Measurements from ENCODE around the gene SLCO4C1. TPM values are rescaled to one million over a fixed set of nuclear protein-coding genes. Genes with fewer than 3 reads are reported as not detected.
A peak's percentile ranks its signal among the peaks of the same experiment; 100 is the strongest.

SLCO4C1 gene
- total and polyA plus RNA-seq, 7 donors, result under 0.01 to 0.69 (median 0.38) TPM; not detected in 4

DNA sequence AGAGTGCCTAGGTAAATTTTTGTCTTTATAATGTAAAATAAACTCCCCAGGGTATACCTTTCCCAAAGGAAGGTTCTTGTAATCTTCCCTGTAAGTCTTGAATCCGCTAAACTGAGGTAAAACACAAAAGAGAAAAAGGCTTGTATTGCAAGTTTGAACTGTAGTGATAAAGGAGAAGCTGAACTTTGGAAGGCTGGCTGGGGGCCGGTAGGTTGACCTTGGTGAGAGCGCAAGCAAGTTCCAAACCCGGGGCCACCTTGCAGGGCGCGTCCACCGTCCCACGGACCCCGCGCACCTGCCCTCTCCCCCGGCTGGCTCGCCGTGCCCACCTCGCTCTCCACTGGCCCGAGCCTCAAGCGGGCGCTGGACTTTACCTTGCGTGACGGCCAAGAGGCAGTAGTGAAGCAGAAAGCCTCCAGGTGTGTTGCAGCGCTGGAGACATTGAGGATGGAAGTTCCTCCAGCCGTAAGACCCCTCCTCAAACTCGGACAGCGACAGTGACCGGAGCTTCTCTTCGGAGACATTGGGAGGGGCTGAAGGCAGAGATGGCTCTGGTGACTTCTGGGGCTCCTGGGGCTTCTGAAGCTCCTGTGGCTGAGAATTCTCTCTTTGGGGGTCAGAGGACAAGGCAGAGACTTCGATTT lies 428 bp downstream of the SLCO4C1 start:
- no peak overlapping the region for H3K27ac ChIP-seq
- H3K27me3 ChIP-seq, result peaks cover 0 to 23% (median 0%) of the 10 kb centered on the region in 3 donors
- intact Hi-C loops (cut with DNase I), result no loop called here
- peak overlapping the region in 3 of 4 donors; percentile 30 to 52 (median 45) for H3K4me3 ChIP-seq
- H3K9me3 ChIP-seq, result no peaks in the 10 kb centered on the region
- DNase-seq, result no peak
- WGBS, 2 donors, result 2 to 3% methylated on average over 26 of the region's 26 CpGs
- no peak for TF ChIP-seq POLR2AphosphoS5 (IDR thresholded peaks at IDR 0.05)
- no peak for TF ChIP-seq EP300 (IDR thresholded peaks at IDR 0.05)
- TF ChIP-seq, protein P1, sequence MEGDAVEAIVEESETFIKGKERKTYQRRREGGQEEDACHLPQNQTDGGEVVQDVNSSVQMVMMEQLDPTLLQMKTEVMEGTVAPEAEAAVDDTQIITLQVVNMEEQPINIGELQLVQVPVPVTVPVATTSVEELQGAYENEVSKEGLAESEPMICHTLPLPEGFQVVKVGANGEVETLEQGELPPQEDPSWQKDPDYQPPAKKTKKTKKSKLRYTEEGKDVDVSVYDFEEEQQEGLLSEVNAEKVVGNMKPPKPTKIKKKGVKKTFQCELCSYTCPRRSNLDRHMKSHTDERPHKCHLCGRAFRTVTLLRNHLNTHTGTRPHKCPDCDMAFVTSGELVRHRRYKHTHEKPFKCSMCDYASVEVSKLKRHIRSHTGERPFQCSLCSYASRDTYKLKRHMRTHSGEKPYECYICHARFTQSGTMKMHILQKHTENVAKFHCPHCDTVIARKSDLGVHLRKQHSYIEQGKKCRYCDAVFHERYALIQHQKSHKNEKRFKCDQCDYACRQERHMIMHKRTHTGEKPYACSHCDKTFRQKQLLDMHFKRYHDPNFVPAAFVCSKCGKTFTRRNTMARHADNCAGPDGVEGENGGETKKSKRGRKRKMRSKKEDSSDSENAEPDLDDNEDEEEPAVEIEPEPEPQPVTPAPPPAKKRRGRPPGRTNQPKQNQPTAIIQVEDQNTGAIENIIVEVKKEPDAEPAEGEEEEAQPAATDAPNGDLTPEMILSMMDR (IDR thresholded peaks at IDR 0.05), result no peak
- no peak for TF ChIP-seq POLR2A (IDR thresholded peaks at IDR 0.05)
- peaks cover 0 to 16% (median 11%) of the 10 kb centered on the region in 4 donors for H3K4me1 ChIP-seq
- no peaks in the 10 kb centered on the region for H3K36me3 ChIP-seq

- Histone ChIP-seq H3K4me1 (peaks cover 0 to 16% (median 11%) of the 10 kb centered on the region in 4 donors), H3K4me3 (no peak overlapping the region), H3K36me3 (no peaks in the 10 kb centered on the region), H3K27ac (no peak overlapping the region), H3K9me3 (no peaks in the 10 kb centered on the region), H3K27me3 (peaks cover 0 to 23% (median 0%) of the 10 kb centered on the region in 3 donors)
- DNase-seq, result no peak
- 50 to 67% methylated on average over 4 of the region's 4 CpGs for WGBS, 2 donors
- TF ChIP-seq, protein P1 (IDR thresholded peaks at IDR 0.05), result no peak
- TF ChIP-seq POLR2A (IDR thresholded peaks at IDR 0.05) (no peak), EP300 (IDR thresholded peaks at IDR 0.05) (no peak), POLR2AphosphoS5 (IDR thresholded peaks at IDR 0.05) (no peak)
- intact Hi-C loops (cut with DNase I), result no loop called here
Observed at GRCh38 chr5:102294886-102295395, 1.1 kb downstream of the SLCO4C1 start.

DNA sequence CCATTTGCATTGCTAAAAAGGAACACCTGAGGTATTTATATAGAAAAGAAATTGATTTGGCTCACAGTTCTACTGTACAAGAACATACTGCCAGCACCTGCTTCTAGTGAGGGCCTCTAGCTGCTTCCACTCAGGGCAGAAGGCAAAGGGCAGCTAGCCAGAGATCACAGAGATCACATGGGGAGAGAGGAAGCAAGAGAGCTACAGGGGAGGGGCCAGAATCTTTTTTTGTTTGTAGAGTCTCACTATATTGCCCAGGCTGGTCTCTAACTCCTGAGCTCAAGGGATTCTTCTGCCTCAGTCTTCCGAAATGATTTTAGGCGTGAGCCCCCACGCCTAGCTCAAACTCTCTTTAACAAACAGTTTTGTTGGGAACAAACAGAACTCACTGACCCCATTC lies 6.1 kb downstream of the SLCO4C1 start:
- TF ChIP-seq POLR2A (IDR thresholded peaks at IDR 0.05) (no peak), EP300 (IDR thresholded peaks at IDR 0.05) (no peak), POLR2AphosphoS5 (IDR thresholded peaks at IDR 0.05) (no peak)
- TF ChIP-seq, protein P1 (IDR thresholded peaks at IDR 0.05), result no peak
- intact Hi-C loops (cut with DNase I), result no loop called here
- Histone ChIP-seq H3K27me3 (peaks cover 0 to 12% (median 0%) of the 10 kb centered on the region in 3 donors), H3K4me3 (no peak overlapping the region), H3K36me3 (no peaks in the 10 kb centered on the region), H3K27ac (no peak overlapping the region), H3K4me1 (no peaks in the 10 kb centered on the region), H3K9me3 (no peaks in the 10 kb centered on the region)
- WGBS, 2 donors, result 94 to 97% methylated on average over 3 of the region's 3 CpGs
- no peak for DNase-seq

DNA sequence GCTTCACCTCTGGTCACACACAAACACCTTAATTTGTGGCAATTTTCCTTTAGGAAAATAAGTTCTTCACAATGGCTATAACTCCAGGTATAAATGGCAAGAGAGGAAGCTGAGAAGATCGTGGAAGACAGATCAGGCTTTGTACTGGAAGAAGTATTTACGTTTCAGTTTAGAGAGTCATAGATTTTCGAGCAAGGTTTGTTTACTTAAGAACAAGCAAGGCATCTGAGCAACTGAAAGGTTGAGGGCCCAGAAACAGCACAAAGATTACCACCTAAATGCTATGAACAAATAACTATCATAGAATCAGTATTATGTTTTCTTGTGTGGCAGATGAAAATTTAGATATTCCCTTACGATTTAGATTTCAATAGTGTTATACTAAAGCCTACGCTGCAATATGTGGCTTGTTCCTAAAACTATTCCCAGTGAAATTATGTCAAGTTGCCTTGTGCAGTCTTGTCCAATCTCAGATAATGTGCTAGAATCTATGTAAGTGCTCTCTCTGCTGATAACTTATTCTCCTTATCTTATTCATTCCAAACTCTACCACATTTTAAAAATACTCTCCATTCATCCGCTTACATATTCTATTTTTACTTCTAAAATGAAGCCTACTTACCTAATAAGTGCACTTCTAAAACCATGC lies 6.7 kb downstream of the SLCO4C1 start:
- TF ChIP-seq, protein P1 (IDR thresholded peaks at IDR 0.05), result no peak
- no peak for TF ChIP-seq POLR2A (IDR thresholded peaks at IDR 0.05)
- no peak for TF ChIP-seq EP300 (IDR thresholded peaks at IDR 0.05)
- TF ChIP-seq POLR2AphosphoS5 (IDR thresholded peaks at IDR 0.05), result no peak
- no peaks in the 10 kb centered on the region for H3K36me3 ChIP-seq
- no peaks in the 10 kb centered on the region for H3K9me3 ChIP-seq
- no peak overlapping the region for H3K4me3 ChIP-seq
- WGBS, 2 donors, result 46 to 74% methylated on average over 6 of the region's 6 CpGs
- DNase-seq, result no peak
- no peaks in the 10 kb centered on the region for H3K4me1 ChIP-seq
- H3K27me3 ChIP-seq, result peaks cover 0 to 6% (median 0%) of the 10 kb centered on the region in 3 donors
- no peak overlapping the region for H3K27ac ChIP-seq
- intact Hi-C loops (cut with DNase I), result no loop called here
